ENCODE data around the gene CHD6.

Gene CHD6

GRCh38 chr20:41362748-41363140, 255.4 kb downstream of the CHD6 start:
- no peak for DNase-seq

- no peak for DNase-seq
Measured at GRCh38 chr20:41361757-41362747, 256.1 kb downstream of the CHD6 start.

DNA sequence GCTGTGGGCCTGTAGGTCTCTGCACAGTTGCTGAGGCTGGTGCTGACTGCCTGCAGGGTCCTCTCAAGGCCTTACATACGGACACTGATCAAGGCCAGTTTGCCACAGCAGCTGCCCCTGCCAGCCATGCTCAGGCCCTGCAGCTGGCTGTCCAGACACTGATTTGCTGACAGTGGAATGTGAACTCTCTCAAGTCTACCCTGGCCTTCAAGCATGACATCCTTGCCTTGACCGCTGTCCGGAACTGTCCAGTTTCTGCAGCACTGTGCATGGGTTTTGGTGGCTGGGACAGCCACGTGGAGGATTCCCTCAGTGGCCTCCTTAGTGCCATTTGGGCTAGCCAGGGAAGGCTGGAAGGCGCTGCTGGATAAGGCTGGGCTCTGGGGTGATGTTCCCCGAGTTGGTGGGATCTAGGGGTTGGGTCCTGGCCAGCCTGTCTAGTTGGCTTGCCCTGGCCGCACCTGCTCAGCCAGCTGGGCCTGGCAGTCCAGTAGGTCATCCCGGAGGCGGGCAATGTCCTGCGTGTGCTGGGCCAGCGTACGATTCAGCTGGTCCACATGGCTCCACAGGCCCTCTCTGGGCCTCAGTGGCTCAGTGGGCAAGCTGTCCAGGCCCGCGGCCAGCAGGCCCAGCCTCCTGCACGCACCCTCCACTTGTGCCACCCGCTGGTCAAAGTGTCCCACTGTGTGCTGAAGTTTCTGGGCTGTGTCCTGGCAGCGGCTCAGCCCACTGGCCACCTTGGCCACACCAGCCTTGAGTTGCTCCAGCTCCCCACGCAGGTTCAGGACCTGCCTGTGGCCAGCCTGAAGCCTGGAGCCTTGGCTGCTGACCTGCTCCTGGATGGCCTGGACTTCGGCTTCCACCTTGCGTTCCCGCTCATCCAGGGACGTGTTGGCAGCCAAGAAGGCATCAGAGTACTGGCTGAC, 257.1 kb downstream of the CHD6 start:
- DNase-seq: no peak

- DNase-seq: no peak
Measured at GRCh38 chr20:41359541-41360011, 258.6 kb downstream of the CHD6 start.

DNA sequence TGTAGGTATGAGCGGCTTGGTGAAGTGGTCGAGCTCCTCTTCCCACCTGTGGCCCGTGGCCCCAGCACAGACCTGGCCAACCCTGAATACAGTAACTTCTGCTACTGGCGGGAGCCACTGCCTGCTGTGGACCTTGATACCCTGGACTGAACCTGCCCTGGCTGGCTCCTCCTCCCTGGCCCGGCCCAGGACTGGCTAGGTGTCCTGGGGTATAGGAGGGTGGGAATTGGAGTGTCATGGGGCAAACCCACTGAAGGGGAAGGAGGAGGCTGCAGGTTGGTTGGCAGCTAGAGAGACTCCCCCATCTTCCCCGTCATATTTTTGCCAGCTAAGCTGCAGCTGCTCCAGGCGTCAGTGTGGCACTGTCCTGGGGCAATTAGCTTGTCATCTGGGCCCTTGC, 259.5 kb downstream of the CHD6 start:
- DNase-seq: no peak

- DNase-seq: no peak
Measured at GRCh38 chr20:41358230-41358629, 259.9 kb downstream of the CHD6 start.

DNA sequence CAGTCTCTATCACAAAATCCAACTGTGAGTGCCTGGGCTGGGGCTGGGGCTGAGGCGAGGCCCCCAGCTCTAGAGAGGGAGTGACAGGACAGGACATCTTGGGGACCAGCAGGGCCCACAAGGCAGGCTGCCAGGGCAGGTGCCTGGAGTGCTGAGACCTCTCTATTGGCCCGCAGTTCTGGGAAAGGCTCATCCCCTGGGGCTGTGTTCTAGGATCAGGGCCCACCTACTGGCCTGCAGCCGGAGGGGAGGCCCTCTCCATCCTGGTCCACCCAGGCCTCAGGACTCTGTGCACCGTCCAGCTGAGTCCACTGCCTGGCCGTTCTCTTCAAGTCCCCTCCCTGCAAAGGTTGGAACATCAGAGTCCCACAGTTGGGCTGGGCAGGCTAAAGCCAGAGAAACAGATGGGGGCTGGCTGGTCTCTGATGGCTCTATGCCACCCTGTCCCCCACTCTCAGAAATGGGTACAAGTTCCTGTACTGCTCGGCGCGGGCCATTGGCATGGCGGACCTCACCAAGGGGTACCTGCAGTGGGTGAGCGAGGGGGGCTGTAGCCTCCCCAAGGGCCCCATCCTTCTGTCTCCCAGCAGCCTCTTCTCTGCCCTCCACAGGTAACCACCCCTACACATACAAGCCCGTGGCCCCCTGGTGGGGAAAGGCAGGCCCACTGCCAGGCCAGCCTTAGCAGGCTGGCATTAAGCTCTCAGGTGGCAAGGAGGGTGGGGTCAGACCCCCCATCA, 260.6 kb downstream of the CHD6 start:
- no peak for DNase-seq

DNA sequence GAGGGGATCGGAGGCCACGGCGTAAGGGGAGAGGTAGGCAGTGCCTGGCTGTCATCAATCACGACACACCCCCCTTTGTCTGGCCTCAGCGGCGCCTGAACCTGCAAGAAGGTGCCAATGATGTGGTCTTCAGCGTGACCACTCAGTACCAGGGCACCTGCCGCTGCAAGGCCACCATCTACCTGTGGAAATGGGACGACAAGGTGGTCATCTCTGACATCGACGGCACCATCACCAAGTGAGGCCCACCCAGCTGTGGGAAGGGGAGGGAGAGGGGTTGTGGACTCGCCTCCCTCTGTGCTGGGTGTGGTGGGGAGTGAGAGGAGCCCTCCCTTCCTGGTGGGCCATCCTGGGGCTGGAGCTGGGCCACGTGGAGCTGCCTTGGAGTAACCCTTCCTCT, 261.2 kb downstream of the CHD6 start:
- no peak for DNase-seq

DNA sequence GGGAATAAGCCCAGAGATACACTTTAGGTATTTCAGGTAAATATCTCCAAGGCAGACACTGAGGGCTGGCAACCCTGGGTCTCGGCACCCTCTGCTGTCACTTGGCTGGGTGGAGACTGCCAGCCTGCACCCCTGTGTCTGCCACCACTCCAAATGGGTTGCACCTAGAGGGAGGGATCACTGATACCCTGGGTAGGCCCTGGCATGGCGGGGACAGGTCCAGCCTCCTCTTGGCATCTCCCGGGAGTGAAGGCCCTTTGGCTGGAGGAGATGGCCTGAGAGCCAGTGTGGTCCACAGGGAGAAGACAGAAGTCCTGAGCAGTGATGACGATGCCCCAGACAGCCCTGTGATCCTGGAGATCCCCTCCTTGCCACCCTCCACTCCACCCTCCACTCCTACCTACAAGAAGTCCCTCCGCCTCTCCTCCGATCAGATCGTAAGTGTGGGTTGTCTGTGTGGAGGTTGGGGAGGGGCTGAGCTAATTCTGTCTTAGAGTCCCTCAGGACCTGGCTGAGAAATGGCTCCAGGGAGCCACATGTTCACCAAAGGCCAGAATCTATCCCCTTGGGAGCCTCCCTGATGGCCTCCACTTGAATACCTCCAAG, 262.5 kb downstream of the CHD6 start:
- DNase-seq: no peak

- DNase-seq: no peak
Measured at GRCh38 chr20:41355192-41355591, 263.0 kb downstream of the CHD6 start.

DNA sequence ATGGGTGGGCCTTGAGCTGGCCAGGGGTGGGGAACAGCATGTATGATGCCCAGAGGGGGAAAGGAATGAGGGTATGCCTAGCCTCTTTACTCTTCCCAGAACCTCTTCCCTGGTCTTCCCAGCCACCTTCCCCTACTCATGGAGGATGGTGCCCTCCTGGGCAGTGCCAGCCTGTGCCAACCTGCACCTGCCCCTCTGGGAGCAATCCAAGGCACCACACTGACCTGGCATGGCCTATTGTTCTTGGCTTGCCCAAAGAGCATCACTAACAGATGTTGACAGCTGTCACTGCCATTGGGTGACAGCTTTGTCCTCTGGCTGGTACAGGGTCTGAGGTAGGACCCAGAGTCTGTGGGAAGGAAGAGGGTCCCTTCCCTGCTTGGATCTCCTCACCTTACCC, 264.6 kb downstream of the CHD6 start:
- DNase-seq: no peak

DNA sequence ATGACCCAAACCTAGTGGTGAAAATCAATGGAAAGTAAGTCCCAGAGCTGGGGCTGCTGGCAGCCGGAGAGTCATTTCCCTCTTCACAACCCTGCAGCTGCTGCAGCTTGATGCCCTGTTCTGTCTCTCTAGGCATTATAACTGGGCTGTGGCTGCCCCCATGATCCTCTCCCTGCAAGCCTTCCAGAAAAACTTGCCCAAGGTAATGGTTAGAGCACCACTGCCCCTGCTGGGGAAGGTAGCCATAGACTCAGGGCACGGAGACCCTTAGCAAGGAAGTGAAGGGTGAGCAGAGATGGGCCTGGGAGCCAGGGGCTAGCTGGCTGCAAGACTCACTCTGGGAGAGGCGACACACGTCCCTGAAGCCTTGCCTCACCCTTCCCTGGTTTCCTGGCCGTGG, 265.5 kb downstream of the CHD6 start:
- no peak for DNase-seq

DNA sequence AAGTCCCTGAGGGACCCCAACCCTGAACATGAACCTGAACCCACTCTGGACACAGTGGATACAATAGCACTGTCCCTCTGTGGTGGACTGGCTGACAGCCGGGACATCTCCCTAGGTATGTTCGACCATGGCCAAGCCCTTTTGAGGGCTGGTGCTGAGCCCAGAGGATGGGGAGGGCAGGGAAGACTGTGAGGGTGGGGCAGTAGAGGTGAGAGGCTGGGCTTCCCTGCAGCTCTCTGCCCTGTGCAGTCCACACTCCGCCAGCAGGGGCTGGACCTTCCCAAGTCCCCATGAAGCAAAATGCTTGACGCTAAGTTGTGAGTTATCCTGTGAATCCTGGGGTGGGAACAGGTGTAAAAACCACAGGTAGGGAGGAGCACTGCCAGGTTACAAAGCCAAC, 266.1 kb downstream of the CHD6 start:
- DNase-seq: no peak

All from activated CD4-positive, alpha-beta T cell treated with anti-CD3 and anti-CD28 coated beads, Interleukin-2, amount 50 U/mL, for 48 hours (primary cell).